Superior temporal gyrus (tissue), 1 donor: ENCODE measurements around the gene SOD2.
A peak's percentile ranks its signal among the peaks of the same experiment; 100 is the strongest.
"Not testable (repeated sequence)": the region's sequence is repeated elsewhere in the genome, so short reads cannot be mapped to it uniquely, and the experiment has no call there.

Experiments used
- DNase-seq: peaks from one replicate; pipeline ENCODE4 v3.0.0-alpha.2; 2016; ENCODE audit errors: extremely low spot score

The SOD2 gene

DNA sequence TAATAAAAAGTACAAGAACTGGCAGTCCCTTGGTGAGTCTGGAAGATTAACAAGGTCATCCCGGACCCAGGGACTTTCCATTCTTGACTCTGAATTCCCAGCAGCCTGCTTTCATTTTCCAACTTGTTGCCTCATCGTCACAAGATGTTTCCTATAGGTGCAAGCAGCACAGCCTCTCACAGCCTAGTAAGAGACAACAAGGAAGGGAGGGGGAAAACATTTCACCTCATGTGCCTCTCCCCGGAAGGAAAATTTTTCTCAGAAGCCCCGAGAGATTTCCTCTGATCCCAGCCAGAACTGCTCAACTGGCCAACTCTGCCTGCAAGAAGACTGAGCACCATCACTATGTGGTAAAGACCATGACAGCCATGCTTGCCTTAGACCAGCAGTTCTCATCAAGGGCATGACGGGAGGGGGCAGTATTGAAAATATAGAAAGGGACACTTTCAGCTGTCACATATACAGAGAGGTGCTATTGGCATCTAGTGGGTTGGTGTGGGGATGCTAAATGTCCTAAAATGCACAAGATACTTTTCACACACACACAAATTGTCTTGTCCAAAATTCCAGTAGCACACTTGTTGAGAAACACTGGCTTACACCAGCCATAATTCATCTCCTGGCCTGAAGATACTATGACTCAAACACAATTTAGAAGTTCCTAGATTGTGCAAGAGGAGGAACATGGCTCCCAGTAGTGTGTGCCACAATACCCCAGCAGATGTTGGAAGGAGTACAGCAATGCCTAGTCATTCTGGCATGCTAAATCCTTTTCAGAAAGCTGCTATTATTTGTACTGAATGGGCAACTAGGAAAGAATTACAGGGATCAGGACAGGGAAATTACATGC lies 23.4 kb upstream of the SOD2 start:
- peak; percentile 70 for DNase-seq

DNA sequence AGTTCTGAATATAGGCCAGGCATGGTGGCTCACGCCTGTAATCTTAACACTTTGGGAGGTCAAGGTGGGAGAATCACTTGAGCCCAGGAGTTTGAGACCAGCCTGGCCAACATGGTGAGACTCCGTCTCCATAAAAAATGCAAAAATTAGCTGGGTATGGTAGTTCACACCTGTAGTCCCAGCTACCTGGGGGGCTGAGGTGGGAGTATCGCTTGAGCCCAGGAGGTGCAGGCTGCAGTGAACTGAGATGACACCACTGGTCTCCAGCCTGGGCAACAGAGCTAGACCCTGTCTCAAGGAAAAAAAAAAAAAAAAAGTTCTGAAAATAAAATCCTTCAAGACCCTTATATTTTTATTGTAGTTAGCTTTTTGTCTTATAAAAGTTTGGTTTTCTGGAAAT lies 22.6 kb upstream of the SOD2 start:
- DNase-seq, result no peak

- DNase-seq, result no peak
Observed at GRCh38 chr6:159715166-159715565, 22.1 kb upstream of the SOD2 start.

- DNase-seq, result no peak
Observed at GRCh38 chr6:159714404-159714803, 21.4 kb upstream of the SOD2 start.

DNA sequence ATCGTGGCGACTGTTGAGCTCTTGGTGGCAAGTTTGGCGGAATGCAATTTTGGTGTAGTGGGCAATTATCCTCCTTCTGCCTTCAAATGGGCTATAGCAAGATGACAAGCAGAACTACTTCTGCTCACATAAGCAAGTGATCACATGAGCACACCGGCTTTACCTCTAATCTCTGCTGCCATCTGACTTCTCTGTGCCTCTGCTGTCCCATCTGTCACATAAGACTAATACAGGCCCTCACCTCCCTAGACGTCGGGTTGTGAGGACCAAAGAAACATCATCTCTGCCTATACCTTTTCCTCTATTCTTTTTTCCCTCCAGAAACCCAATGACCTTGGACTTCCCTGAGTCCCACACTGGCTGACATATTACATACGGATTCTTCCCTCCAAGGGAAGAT lies 20.9 kb upstream of the SOD2 start:
- no peak for DNase-seq

- DNase-seq, result not testable (repeated sequence)
Observed at GRCh38 chr6:159712389-159712788, 19.3 kb upstream of the SOD2 start.

DNA sequence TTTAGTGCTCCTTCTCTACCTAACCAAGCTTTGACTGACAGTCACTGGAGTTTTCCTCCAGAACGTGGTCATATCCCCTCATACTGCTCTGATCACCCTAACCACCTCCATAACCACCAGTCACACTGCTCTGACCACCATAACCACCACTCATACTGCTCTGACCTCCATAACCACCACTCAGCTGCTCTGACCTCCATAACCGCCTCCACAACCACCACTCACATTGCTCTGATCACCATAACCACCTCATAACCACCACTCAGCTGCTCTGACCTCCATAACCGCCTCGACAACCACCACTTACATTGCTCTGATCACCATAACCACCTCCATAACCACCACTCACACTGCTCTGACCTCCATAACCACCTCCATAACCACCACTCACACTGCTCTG lies 17.6 kb upstream of the SOD2 start:
- not testable (repeated sequence) for DNase-seq

GRCh38 chr6:159701413-159701999 lies 8.5 kb upstream of the SOD2 start:
- no peak for DNase-seq

- DNase-seq, result no peak
Observed at GRCh38 chr6:159700970-159701369, 7.9 kb upstream of the SOD2 start.

GRCh38 chr6:159695984-159696383 lies 2.9 kb upstream of the SOD2 start:
- no peak for DNase-seq

DNA sequence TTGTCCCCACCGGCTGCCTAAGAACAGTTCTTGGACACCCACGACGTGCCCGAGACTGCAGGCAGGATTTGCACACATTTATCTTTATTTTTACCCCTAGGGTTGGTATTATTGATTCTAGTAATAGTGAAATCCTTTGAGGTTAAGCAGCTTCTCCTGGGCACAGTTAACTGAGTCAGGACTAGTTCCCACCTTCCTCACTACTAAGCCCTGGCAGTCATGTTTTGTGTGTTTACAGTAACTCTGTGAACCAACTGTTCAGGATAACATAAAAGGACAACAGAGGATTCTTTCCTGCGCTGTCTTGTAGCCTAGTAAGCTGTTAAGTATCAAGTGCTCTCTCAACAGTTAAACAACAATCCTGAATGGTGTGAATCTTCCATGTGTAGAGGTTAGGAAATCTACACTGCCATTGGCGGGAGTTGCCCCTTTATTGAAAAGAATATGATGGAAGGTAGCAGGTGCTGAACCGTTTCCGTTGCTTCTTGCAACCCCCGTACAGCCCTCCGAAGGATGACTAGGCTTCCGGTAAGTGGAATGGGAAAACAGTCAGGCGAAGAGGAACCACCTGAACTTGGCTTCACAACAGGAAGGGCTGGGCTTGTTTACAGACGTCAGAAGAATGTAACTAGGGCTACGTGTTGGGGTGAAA lies 979 bp upstream of the SOD2 start:
- DNase-seq, result peak; percentile 51

- peak; percentile 35 for DNase-seq
Observed at GRCh38 chr6:159692303-159693127, 526 bp downstream of the SOD2 start.

DNA sequence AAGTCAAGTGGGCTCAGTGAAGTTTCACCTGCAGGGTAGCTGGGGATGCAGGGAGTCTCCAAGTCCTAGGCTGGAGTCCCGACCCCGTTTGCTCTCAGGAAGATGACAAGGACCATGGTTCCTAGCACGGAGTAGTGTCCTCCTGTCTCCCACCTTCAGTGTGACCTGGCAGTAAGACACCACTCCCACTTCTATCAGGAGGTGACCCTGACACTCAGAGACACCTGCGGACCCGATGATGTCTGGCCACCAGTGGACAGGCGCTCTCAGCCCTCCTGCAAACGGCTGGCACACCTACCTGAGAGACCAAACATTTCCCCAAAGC lies 1.1 kb downstream of the SOD2 start:
- no peak for DNase-seq

- peak; percentile 89 for DNase-seq
Observed at GRCh38 chr6:159691133-159691962, 1.7 kb downstream of the SOD2 start.

DNA sequence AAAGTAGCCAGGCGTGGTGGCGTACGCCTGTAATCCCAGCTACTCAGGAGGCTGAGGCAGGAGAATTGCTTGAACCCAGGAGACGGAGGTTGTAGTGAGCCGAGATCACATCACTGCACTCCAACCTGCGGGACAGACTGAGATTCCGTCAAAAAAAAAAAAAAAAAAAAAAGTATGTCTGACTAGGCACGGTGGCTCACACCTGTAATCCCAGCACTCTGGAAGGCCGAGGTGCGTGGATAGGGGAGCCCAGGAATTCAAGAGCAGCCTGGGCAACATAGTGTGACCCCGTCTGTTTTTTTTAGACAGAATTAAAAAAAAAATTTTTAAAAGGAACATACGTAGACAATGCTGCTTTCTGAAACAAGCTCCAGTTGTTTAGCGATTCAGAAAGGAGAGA lies 2.9 kb downstream of the SOD2 start:
- DNase-seq, result not testable (repeated sequence)

DNA sequence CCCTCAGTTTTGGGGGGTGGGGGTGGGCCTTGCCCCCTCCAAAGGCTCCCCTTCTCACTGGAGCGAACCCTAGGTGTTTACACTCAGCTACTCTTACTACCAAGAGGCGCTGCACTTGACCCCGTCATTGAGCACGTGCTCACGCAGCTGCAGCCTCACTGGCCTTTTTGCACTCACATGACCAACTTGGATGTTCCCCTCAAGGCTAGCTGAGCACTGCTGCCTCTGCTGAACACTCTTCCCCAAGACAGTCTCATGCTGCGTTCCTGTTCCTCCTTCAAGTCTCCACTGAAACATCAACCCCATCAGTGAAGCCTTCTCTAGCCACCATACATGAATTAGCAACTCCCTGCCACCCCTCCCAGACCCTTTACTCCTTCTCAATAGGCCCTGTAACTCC lies 4.0 kb downstream of the SOD2 start:
- no peak for DNase-seq

GRCh38 chr6:159688266-159688905 lies 4.7 kb downstream of the SOD2 start:
- DNase-seq, result no peak

DNA sequence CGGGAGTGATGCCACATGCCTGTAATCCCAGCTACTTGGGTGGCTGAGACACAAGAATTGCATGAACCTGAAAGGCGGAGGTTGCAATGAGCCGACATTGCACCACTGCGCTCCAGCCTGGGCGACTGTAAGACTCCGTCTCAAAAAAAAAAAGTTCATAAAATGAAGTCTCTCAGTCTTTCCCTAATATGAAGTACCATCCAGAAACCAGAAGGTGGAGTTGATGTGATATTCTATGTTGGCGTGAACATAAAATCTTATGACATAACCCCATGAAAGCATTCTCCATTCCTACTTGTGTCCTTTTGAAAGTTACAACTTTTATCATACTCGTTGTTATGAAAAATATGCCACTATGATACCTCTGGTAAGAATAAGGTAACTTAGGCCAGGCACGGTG lies 5.7 kb downstream of the SOD2 start:
- no peak for DNase-seq

DNA sequence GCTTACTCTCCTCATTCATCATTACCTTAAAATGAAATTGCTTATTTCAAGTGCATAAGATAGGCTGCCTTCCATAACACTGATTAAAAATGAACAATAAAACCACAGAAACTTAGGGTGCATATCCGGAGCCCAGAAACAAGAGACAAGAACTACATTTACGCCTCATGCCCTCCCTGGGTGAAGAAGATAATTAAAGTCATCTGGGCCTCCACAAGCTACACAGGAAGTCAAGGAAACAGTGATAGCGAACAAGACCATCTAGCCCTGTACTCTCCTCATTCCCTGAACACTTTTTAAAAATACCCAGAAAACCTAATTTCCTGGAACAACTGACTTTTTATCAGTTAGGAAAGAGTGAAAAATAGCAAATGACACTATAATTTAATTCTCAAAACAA lies 6.3 kb downstream of the SOD2 start:
- no peak for DNase-seq

- no peak for DNase-seq
Observed at GRCh38 chr6:159686040-159686439, 7.0 kb downstream of the SOD2 start.

DNA sequence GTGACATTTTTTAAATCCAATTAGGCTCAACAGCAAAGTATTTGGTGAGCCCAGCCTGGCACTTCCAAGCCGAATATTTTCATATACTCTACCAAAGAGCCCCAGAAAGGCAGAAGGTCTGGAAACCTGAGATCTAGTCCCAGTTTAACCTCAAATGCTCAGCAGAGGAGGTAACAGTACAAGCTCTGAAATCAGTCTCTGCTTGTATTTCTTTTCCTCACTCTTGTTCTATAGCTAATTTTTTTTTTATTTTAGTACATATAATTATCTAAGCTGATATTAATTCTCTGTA lies 9.1 kb downstream of the SOD2 start:
- no peak for DNase-seq
